Femur (tissue), 1 donor: ENCODE results near the gene TBX15.

Source experiments
- DNase-seq: peaks from one replicate; pipeline ENCODE4 v3.0.0-alpha.2; 2017

Gene TBX15

DNA sequence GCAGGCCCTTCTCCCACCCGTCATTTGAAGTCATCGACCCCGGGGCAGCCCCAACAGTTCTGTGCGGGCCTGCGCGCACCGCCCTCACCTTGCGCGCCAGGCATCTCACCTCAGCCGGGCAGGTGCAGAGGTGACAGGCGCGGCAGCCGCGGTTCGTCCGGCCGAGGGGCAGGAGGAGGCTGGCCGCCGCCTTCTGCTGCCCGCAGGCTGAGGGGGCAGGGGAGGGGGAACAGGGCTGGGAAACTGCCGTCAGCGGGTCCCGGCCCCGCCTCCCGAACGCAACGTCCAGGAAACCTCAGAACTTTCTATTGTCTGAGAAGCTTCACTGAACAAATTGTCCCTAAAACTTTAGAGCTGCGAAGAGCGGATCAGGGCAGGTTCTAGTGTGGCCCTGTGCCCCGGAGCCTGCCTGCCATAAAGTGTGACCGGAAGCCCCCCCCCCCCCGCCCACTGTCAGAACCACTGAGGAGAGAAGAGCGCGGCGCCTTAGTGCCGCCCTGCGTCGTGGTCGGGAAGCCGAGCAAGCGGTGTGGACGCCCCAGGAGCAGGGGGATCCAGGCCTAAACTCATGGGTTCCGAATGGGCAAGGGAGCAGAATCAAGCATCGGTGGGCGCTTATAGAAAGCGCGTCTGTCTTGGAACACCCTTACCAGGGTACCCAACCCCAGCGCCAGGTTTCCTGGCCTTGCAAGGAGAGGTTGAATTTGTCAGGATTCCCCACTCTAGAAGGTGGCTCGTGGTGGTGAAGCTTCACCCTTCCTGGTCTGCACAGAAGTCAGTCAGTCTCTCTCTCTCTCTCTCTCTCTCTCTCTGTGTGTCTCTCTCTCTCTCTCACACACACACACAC, 13.3 kb upstream of the TBX15 start:
- DNase-seq: peak; percentile 76

DNA sequence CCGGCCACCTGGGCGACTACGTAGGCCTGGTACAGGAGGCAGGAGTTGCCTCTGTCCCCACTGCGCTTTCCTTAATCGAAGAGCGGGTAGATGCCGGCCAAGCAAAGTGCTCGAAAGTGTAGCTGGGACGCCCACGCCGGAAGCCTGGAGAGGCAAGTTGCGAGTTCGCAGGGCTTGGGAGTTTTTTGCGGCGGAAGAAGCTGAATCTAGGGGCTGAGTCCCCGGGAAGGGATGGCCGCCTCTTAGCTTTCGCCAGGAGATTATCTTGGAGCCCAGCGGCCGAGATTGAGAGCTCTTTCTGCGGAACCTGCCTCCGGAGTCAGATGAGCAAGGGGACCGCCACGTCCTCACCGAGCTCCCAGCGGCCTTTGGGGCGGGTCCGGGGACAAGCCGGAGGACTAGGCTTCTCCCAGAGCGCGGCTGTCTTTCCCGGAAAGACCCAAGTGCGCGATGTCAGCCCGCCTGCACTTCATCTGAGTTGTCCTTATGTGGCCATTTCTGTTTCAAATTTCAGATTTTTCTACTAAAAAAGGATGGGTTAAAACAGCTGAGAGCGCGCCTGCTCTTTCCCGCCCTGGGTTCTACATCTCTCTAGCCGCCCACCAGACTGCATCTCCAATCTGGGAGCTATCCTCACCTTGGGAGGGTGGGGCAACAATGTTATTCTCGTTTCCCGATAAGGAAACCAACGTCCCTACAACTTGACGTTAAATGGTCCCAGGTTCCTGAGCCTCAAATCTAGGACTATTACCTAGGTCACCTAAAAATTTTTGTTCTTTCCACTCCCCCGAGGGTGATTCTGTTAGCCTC, 12.4 kb upstream of the TBX15 start:
- DNase-seq: no peak

DNA sequence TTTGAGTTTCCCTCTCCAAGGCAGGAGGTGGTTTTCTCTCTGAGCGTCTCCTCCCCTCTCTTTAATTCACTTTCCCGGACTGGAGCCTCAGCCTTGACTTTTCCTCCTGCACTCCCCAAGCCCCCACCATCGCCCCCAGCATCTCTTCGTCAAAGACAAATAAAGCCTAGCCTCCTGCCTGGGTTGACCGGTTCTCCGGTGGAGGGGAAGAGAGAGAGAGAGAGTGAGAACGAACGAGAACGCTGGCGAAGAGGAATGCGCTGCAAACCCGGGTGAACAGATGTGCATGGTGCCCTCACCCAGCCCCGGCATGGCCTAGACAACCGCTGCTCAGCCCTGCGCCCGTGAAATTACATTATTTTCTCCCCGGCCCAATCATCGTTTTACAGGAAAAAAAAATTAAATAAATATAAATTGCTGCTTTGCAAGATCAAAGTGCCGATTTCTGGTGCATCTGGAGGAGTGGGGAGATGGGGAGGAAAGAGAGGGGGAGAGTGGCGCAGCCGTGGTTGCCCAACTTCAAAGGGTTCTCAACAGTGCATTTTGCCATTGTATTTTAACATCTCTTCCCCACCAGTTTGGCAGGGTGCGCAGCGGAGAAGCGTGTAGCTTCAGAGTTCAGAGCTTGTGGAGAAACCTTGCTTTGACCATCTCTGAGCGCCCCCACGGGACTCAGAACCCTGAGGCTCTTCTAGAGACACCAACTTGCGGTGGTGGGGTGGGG, 11.4 kb upstream of the TBX15 start:
- no peak for DNase-seq

DNA sequence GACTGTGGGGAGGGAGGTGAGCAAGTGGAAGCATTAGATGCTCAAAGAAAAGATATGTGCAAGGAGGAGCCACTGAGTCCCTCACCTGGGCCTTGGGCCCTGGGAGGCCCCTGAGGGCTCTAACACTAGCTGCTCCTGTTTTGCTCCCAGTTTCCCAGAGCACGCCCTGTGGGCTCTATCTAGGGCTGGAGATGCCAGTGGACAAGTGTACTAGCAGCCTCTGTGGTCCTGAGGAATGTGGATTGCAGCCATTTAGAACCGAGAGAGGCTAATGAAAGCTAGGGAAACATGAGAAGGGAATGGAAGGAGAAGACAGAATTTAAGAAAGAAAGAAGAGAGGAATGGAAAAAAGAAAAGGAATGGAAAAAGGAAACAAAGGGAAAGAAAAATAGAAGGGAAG, 10.0 kb upstream of the TBX15 start:
- no peak for DNase-seq

DNA sequence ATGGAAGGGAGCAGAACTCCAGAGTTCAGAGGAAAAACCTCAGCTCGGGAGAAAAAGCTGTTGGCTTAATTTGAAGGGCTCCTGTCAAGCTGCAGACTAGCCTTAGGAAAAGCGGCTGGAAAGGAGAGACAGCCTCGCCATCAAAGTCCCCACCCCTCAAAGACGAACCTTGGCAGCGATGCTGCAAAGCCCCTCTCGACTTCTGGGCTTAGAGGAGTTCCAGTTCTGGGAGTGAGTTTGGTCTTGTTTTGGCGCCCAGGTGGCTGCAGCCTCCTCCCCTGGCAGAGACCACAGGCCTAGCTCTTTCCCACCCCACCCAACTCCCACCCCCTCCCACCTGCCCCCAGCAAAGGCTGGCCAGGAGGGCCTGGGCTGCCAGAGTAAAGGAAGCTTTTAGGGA, 9.1 kb upstream of the TBX15 start:
- no peak for DNase-seq

DNA sequence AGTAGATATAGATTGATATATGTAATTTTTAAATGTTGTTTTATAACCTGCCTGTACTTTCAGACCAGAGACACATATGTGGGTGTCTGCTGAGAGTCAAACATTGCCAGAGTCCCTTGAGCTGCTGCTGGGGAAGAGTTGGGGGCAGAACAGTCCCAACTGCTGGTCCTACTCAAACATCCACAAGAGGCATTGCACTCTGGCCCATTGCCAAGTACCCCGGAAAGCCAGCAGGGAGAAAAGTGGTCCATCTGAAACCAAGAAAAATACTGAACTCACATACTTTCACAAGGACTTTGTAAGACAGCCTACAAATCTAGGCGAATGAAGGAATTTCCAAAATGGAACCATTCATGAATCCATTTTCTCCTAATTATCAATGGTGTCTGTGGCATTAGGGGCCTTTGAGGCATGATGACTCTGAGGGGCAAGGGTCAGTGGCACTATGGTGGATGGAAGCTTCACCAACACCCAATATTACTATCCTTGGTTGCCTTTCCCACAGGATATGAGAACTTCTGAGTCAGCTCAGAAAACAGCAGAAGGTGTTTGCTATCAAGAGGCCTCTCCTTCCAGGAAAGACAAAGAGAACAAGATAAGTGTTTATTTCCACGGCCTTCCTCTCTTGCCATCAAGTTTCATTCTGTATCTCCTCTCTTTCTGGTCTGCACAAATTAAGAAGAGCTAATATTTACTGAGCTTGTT, 7.3 kb upstream of the TBX15 start:
- DNase-seq: no peak

DNA sequence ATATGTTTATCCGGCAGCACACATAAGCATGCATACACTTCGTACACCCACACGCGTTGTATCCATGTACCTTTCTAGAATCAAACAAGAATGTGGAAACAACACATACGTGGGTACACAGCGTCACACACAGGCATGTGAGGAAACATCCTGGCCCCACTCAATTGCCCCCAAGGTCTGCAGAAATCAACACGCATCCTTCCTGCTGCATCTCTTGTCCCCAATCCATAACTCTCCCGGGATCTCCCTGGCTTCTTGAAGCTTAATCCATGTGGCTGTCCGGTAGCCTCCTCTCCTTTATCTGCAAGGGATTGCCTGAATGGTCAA, 5.5 kb upstream of the TBX15 start:
- no peak for DNase-seq

DNA sequence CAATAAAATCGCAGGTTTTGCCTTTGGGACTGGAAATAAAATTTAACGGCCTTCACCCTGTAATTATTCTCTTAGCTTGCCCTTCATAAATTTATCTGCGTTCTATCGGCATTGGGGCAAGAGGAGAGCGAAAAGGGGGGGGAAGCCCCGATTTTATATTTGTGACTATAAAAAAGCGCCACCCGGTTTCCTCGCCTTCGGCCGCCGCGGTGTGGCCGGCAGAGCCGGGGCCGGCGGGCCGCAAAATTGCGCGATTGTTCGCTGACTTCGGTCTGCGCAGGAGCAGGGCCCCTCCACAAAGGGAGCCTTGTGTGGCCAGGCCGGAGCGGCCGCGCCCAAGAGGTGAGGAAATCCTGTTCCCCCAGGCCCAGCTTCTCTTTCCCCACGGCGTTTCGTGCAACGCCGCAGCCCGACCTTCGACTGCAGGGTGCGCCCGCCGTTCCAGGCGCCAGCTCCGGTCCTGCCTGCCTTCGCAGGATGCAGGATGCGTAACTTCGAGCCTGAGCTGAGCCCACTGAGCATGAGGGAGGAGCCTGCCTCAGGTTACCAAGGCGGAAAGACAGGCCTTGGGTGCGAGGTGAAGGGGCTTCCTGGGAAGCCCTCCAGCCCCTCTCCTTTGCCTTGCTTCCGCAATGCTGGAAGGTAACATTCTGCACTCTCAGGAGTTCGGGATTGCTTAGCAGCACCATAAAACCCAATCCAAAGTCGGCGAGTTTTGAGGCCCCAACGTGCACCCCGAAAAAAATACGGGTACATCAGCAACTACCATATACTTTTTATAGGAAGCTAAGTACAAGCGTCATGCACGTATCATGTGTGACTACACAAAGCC, 4.9 kb upstream of the TBX15 start:
- DNase-seq: no peak

DNA sequence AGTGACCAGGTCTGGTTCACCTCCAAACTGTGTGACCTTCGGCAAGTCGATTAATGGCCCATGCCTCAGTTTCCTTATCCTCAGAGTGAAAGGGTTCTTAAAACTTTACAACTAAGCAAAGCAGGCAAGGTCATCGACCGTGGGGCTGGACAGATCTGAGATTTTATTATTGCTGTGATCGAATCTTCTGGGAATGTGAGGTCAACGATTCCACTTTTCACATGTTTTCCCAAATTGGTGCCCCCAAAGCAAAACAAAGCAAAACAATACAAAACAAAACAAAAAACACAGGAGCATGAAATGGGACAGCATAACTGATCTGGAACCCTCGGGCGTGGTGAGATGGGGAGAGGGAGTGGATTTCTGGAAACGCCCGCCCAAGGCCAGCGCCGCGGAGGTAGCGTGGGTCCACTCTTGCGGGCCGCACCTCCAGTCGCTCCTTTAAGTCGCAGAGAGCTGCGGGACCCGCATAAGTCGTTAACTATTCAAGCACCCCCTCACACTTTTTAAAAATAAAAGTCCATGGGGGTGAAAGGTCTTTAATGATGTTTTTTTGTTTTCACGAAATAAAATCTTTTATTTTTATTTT, 4.2 kb upstream of the TBX15 start:
- DNase-seq: no peak

DNA sequence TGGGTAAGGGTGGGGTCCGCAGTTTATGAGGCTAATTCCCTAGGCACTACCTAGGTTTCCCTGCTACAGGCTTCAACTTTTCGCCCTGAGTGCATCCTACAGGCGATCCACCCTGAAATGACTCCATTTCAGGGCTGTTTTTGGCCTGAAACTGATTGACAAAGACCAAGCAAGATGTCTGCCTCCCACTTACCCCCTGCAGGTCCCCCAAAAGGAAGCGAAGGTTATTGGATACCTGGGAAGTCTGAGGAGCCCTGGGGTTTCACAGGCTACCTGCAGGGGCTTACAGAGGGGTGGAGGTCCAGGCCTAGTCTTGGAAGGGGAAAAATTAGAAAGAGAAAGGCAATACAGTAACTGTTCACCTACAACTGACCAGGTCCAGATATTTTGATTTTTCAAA, 3.3 kb upstream of the TBX15 start:
- no peak for DNase-seq

DNA sequence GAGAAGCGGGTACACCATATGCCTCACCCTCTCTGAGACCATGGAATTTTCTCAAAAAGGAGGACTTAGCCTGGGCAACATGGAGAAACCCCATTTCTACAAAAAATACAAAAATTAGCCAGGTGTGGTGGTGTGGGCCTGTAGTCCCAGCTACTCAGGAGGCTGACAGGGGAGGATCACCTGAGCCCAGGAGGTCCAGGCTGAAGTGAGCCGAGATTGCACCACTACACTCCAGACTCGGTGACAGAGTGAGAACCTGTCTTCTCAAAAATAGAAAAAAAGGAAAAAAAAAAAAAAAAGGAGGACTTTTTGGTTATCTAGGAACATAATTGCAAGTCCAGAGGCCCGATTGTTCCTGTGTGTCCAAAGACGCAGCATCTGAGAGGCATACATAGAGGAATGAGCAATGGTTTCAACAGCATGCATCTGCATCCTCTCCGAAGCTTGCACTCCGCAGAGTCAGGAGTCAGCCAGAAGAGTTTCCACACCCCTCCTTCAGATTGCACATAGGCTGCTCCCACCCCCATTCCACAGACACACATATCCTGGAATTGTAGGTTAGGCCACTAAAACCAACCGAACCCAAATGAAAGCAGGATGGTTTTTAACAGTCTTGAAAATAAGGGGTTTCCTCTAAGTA, 2.5 kb upstream of the TBX15 start:
- no peak for DNase-seq

DNA sequence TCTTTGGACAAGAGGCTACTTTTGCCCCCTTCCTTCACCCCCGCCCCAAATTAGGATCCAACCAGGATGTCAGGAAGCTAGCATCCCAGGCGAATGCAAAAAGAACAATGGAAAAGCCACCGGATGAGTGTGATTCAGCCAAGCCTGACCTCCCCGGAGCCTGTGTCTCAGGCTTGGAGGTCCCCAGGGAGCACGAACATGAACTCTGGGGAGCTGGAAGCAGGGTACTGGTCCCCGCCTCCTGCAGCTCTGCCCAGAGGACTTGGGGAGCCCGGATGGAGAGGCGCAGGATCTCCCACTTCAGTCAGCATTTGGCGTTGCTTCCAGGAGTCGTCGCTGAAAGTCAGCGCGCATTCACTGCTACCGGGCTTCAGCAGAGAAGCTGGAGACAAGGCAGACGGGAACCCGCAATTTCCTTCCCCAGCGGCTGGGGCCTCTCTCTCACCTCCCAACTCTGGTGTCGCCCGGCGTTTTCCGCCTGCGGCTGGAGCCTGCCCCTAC, 1.8 kb upstream of the TBX15 start:
- DNase-seq: no peak

DNA sequence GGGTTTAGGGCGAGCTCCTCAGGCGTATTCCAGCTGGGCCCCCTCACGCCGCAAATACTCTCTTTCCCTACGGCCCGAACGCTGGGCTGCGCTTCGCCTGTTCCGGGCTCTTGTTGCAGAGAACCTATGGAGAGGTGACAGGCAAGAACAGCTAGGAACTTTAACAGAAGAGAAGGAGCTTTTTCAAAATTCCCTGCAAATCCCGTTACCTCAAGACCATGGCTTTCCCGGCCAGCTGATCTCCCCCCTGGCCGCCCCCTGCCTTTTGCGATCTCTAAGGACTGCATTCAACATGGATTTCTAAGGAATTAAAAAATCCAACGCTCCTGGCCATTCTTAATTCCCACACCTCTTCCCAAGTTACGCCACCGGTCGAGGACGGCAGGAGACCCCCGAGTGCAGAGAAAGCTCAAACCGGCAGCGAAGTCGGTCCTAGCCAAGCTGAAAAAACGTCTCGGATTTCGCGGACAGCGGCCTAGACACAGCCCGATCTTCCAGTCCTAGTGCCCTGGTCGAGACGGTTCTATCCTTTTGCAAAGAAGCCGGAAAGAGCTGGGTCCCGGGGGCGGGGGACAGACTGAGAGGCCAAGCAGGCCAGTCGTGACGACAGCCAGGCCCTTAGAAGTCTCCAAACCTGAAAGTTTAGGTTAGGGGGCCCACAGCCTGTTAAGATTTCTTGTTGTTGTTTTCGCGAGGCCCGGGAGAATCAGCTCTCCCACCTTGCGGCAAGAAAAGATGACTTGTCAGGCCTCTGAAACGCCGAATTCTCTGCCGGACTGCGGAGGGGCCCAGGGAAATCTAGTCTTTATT, 1.1 kb upstream of the TBX15 start:
- peak; percentile 73 for DNase-seq

DNA sequence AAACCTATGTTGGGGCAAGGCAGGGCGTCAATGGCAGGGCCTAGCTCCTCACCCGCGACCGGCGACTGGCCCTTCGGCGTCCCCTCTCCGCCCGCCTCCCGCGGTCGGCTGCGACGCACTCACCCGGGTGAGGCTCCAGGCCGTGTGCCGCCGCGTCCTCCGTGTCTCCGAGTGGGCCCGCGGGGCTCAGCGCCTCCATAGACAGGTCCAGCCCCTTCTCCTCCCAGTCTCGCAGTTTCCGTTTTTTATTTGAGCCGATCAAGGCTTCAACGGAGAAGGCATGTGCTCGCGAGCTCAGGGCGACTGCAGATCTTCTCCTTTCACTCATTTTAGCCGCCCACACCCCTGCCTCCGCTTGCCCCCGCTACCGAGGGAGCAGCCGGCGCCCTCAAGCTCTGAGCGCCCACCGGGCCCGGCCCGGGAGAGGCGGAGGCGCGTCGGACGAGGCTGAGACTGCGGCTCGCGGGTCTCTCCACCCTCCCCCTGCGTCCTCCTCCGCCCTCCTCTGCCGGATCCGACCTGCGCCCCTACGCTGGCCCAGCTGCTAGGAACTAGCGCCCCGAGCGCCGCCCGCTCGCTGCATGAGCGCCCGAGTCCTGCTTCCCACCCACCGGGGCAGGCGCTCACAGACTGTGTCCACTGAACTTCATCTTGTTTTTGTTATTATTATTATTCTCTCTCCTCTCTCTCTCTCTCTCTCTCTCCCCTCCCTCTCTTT, 516 bp downstream of the TBX15 start:
- DNase-seq: peak; percentile 85

DNA sequence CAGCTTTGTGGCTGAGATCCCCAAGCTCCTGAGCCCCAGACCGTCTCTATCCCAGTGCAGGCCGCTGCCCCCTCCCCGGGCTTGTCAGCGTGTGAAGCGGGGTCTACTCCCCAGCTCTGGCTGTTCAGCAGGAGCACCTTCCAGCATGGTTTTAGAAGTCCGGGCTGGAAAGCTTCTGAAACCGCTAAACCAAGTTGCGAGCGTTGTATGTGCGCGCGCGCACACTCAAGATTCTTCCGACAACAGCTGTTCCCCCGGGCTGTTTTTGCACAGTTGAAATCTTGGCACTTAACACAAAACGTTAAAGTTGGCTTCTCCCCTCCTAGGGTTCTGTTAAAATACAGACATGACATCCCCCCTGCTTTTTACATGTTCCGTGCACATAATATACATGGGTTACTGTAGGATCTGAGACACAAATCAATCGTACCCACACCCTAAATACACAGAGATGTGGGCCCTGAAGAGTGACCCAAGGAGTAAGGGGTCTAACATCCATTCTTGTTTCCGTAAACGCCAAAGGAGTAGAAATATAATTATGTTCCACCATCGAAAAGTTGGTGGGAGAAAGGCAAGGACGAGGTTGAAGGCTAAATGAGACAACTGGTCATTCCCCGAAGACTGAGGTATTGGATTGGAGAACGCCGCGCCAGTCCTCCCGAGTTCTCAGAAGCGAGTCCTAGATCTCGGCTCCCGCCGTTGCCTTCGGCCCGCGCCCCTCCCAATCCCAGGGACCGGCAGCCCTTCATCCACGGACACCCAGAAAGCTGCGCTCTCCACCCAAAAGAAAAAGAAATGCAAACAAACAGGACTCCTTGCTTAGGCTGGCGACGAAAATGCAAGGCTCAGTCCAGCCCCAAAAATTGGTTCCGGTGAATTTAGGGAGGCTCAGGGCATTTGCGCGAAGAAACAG, 1.3 kb downstream of the TBX15 start:
- no peak for DNase-seq

DNA sequence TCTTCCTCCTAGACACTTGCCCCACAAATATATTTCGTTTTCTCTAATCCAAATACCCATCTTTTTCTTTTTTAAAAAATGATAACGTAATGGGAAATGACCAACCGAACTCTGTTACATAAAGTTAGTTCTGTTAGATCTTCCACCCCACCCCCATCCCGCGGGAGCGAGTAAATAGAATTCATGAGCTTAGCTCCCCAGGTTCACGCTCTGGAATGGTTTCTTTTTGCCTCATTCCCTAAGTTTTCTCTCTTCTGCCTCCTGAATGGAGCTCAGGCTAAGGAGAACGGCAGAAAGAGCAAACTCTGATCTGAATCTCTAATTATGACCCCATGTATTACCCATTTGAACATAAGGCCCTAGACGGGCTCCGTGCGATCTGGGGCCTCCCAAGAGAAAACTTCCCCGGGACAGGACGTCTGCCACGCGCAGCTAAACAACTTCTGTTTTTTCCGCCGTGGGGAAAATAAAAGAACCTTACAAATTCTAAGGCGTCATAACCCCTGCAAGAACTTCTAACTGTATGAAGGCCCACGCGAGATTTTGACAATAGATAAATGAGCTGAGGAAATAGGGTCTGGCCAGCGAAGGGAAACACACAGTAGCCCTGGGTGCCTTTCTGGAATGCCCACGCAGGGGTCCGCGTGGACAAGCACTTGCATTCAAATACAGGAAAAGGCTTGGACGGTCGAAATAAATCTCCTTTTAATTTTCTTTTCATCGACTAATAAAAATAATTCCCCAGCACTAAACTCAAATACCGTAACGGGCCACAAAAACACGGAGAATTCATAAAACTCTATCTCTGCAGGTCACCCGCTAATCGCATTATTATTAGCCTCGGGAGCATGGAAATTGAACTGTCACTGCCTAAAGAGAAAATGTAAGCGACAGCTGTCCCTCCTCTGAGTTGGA, 2.2 kb downstream of the TBX15 start:
- DNase-seq: peak; percentile 53
